ENCODE results near the gene CWC22.

DNA sequence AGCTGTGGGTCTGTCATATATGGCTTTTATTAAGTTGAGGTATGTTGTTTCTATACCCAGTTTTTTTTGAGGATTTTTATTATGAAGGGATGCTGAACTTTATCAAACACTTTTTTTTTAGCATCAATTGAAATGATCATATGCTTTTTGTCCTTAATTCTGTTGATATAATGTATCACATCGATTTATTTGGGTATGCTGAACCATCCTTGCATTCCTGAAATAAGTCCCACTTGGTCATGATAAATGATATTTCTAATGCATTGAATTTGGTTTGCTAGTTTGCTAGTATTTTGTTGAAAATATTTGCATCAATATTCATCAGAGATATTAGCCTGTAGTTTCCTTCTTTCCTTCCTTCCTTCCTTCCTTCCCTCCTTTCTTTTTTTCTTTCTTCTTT is 22.5 kb upstream of the CWC22 start:
- TF ChIP-seq NRF1 (IDR thresholded peaks at IDR 0.05; ENCODE audit: low read depth, low read length) = no peak
- no peak for TF ChIP-seq MAFK (IDR thresholded peaks at IDR 0.05; ENCODE audit: low read depth, low read length)
- no peak for TF ChIP-seq BCL11A (IDR thresholded peaks at IDR 0.05; ENCODE audit: low read depth in 2 of 2, low read length in 2 of 2)
- no peak for TF ChIP-seq SP1 (IDR thresholded peaks at IDR 0.05; ENCODE audit: low read depth, low read length)
- TF ChIP-seq, protein P1, sequence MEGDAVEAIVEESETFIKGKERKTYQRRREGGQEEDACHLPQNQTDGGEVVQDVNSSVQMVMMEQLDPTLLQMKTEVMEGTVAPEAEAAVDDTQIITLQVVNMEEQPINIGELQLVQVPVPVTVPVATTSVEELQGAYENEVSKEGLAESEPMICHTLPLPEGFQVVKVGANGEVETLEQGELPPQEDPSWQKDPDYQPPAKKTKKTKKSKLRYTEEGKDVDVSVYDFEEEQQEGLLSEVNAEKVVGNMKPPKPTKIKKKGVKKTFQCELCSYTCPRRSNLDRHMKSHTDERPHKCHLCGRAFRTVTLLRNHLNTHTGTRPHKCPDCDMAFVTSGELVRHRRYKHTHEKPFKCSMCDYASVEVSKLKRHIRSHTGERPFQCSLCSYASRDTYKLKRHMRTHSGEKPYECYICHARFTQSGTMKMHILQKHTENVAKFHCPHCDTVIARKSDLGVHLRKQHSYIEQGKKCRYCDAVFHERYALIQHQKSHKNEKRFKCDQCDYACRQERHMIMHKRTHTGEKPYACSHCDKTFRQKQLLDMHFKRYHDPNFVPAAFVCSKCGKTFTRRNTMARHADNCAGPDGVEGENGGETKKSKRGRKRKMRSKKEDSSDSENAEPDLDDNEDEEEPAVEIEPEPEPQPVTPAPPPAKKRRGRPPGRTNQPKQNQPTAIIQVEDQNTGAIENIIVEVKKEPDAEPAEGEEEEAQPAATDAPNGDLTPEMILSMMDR (IDR thresholded peaks at IDR 0.05; ENCODE audit: control extremely low read depth in 1 of 3, insufficient read depth in 1 of 3, low read depth in 1 of 3, low read length in 3 of 3) = no peak
- TF ChIP-seq KDM4A (IDR thresholded peaks at IDR 0.05; ENCODE audit: low read depth, low read length, severe bottlenecking) = no peak
- TF ChIP-seq, protein P2, sequence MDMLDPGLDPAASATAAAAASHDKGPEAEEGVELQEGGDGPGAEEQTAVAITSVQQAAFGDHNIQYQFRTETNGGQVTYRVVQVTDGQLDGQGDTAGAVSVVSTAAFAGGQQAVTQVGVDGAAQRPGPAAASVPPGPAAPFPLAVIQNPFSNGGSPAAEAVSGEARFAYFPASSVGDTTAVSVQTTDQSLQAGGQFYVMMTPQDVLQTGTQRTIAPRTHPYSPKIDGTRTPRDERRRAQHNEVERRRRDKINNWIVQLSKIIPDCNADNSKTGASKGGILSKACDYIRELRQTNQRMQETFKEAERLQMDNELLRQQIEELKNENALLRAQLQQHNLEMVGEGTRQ (IDR thresholded peaks at IDR 0.05; ENCODE audit: low read length) = no peak
- TF ChIP-seq HDAC6 (IDR thresholded peaks at IDR 0.05; ENCODE audit: low read depth, low read length) = no peak
- TF ChIP-seq SIN3A (conservative IDR thresholded peaks at IDR 0.05 in 1 of 2, IDR thresholded peaks at IDR 0.05 in 1 of 2; ENCODE audit: low read depth in 1 of 2, low read length in 2 of 2) = no peak
- no peak for TF ChIP-seq TAF1 (IDR thresholded peaks at IDR 0.05; ENCODE audit: low read depth, low read length)

All from H1 (cell line).